ENCODE measurements around the gene OR4D1. TPM values are rescaled to one million over a fixed set of nuclear protein-coding genes. Genes with fewer than 3 reads are reported as not detected.
A peak's percentile ranks its signal among the peaks of the same experiment; 100 is the strongest.
"Not testable (repeated sequence)": the region's sequence is repeated elsewhere in the genome, so short reads cannot be mapped to it uniquely, and the experiment has no call there.

Gene OR4D1
- total RNA-seq, 1 experiment from 2014 or later, result not detected

DNA sequence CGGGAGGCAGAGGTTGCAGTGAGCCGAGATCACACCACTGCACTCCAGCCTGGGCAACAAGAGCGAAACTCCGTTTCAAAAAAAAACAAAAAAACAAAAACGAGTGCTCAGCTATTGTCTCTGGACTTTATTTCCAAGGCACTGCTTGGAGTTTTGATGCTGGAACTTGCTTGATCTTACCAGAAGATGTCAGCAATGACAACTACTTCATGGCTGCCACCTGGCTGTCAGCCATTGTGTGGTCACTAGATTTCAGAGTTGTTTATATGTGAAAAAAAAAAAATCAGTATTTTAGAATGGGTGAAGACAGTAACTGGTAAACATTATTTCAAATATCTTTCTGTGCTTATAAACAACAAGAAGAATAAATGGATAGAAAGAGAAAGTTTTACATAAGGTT lies 26.3 kb upstream of the OR4D1 start:
- ChIA-PET CTCF (interaction anchor here (0.7 to 0.8 kb wide), 2 partner anchors 79 to 143 kb away, joined by 3 to 4 read pairs; no protein-coding TSS in a partner anchor), POLR2A (ENCODE audit: low non-redundant PET) (no interaction called here)
- DNase-seq (ENCODE audit: low spot score), result peak; percentile 45
- intact Hi-C loops (cut with micrococcal nuclease; ENCODE audit: unreplicated experiment), result loop anchor here (5.0 kb wide), 2 partner anchors 50 to 325 kb away; no protein-coding TSS in a partner anchor
- Histone ChIP-seq H3K36me3 (ENCODE audit: insufficient read depth, low read length, poor library complexity, severe bottlenecking) (no peaks in the 10 kb centered on the region), H3K27me3 (replicated peaks; ENCODE audit: insufficient read depth, low read depth, low read length, poor library complexity) (peaks cover 48% of the 10 kb centered on the region), H3K9me3 (ENCODE audit: low read depth, low read length, poor library complexity, severe bottlenecking) (no peaks in the 10 kb centered on the region), H3K27ac (ENCODE audit: low read depth, low read length, poor library complexity, severe bottlenecking) (no peak overlapping the region), H3K4me1 (ENCODE audit: insufficient read depth, low read length, poor library complexity, severe bottlenecking) (no peaks in the 10 kb centered on the region), H3K4me3 (ENCODE audit: low read depth, low read length, poor library complexity, severe bottlenecking) (no peak overlapping the region)
- no TSS peak for BruUV-seq (replicated peaks)
- TF ChIP-seq, protein P1, sequence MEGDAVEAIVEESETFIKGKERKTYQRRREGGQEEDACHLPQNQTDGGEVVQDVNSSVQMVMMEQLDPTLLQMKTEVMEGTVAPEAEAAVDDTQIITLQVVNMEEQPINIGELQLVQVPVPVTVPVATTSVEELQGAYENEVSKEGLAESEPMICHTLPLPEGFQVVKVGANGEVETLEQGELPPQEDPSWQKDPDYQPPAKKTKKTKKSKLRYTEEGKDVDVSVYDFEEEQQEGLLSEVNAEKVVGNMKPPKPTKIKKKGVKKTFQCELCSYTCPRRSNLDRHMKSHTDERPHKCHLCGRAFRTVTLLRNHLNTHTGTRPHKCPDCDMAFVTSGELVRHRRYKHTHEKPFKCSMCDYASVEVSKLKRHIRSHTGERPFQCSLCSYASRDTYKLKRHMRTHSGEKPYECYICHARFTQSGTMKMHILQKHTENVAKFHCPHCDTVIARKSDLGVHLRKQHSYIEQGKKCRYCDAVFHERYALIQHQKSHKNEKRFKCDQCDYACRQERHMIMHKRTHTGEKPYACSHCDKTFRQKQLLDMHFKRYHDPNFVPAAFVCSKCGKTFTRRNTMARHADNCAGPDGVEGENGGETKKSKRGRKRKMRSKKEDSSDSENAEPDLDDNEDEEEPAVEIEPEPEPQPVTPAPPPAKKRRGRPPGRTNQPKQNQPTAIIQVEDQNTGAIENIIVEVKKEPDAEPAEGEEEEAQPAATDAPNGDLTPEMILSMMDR (conservative IDR thresholded peaks at IDR 0.05; ENCODE audit: low read depth, low read length), result peak; percentile 42
- no peak for TF ChIP-seq EZH2 (IDR thresholded peaks at IDR 0.05; ENCODE audit: borderline replicate concordance, low read depth, low read length, poor library complexity, severe bottlenecking)

GRCh38 chr17:58127846-58128245 lies 20.3 kb upstream of the OR4D1 start:
- ChIA-PET CTCF (no interaction called here), POLR2A (ENCODE audit: low non-redundant PET) (no interaction called here)
- Histone ChIP-seq H3K4me3 (ENCODE audit: low read depth, low read length, poor library complexity, severe bottlenecking) (no peak overlapping the region), H3K4me1 (ENCODE audit: insufficient read depth, low read length, poor library complexity, severe bottlenecking) (no peaks in the 10 kb centered on the region), H3K9me3 (ENCODE audit: low read depth, low read length, poor library complexity, severe bottlenecking) (no peaks in the 10 kb centered on the region), H3K27me3 (replicated peaks; ENCODE audit: insufficient read depth, low read depth, low read length, poor library complexity) (peaks cover 68% of the 10 kb centered on the region), H3K36me3 (ENCODE audit: insufficient read depth, low read length, poor library complexity, severe bottlenecking) (no peaks in the 10 kb centered on the region), H3K27ac (ENCODE audit: low read depth, low read length, poor library complexity, severe bottlenecking) (no peak overlapping the region)
- DNase-seq (ENCODE audit: low spot score), result no peak
- intact Hi-C loops (cut with micrococcal nuclease; ENCODE audit: unreplicated experiment), result no loop called here
- no TSS peak for BruUV-seq (replicated peaks)
- TF ChIP-seq, protein P1 (conservative IDR thresholded peaks at IDR 0.05; ENCODE audit: low read depth, low read length), result no peak
- no peak for TF ChIP-seq EZH2 (IDR thresholded peaks at IDR 0.05; ENCODE audit: borderline replicate concordance, low read depth, low read length, poor library complexity, severe bottlenecking)

DNA sequence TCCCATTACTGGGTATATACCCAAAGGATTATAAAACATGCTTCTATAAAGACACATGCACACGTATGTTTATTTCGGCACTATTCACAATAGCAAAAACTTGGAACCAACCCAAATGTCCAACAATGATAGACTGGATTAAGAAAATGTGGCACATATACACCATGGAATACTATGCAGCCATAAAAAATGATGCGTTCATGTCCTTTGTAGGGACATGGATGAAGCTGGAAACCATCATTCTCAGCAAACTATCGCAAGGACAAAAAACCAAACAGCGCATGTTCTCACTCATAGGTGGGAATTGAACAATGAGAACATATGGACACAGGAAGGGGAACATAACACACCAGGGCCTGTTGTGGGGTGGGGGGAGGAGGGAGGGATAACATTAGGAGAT lies 15.5 kb upstream of the OR4D1 start:
- H3K27me3 ChIP-seq (replicated peaks; ENCODE audit: insufficient read depth, low read depth, low read length, poor library complexity), result peaks cover 73% of the 10 kb centered on the region
- H3K4me1 ChIP-seq (ENCODE audit: insufficient read depth, low read length, poor library complexity, severe bottlenecking); CTCF ChIA-PET; H3K4me3 ChIP-seq (ENCODE audit: low read depth, low read length, poor library complexity, severe bottlenecking); DNase-seq (ENCODE audit: low spot score); BruUV-seq (replicated peaks); intact Hi-C loops (cut with micrococcal nuclease; ENCODE audit: unreplicated experiment); POLR2A ChIA-PET (ENCODE audit: low non-redundant PET); H3K27ac ChIP-seq (ENCODE audit: low read depth, low read length, poor library complexity, severe bottlenecking); H3K9me3 ChIP-seq (ENCODE audit: low read depth, low read length, poor library complexity, severe bottlenecking); H3K36me3 ChIP-seq (ENCODE audit: insufficient read depth, low read length, poor library complexity, severe bottlenecking): not testable (repeated sequence)

- ChIA-PET CTCF (no interaction called here), POLR2A (ENCODE audit: low non-redundant PET) (no interaction called here)
- no peaks in the 10 kb centered on the region for H3K36me3 ChIP-seq (ENCODE audit: insufficient read depth, low read length, poor library complexity, severe bottlenecking)
- H3K9me3 ChIP-seq (ENCODE audit: low read depth, low read length, poor library complexity, severe bottlenecking), result no peaks in the 10 kb centered on the region
- TF ChIP-seq EZH2 (IDR thresholded peaks at IDR 0.05; ENCODE audit: borderline replicate concordance, low read depth, low read length, poor library complexity, severe bottlenecking), result peak; percentile 36
- TF ChIP-seq, protein P1 (conservative IDR thresholded peaks at IDR 0.05; ENCODE audit: low read depth, low read length), result peak; percentile 66
- intact Hi-C loops (cut with micrococcal nuclease; ENCODE audit: unreplicated experiment), result no loop called here
- no TSS peak for BruUV-seq (replicated peaks)
- no peak overlapping the region for H3K4me3 ChIP-seq (ENCODE audit: low read depth, low read length, poor library complexity, severe bottlenecking)
- DNase-seq (ENCODE audit: low spot score), result peak; percentile 41
- no peaks in the 10 kb centered on the region for H3K4me1 ChIP-seq (ENCODE audit: insufficient read depth, low read length, poor library complexity, severe bottlenecking)
- peaks cover 83% of the 10 kb centered on the region for H3K27me3 ChIP-seq (replicated peaks; ENCODE audit: insufficient read depth, low read depth, low read length, poor library complexity)
- no peak overlapping the region for H3K27ac ChIP-seq (ENCODE audit: low read depth, low read length, poor library complexity, severe bottlenecking)
These were observed 11.4 kb upstream of the OR4D1 start for GRCh38 chr17:58136669-58137279.
